SK-N-MC (cell line): ENCODE results near the gene NOXA1.

Experiments
- EZH2 ChIP-seq: fragments of 200-600 bp; sonication (generic); IDR thresholded peaks from one replicate; pipeline ENCODE4 v1.6.1; 2017; ENCODE audit warnings: antibody characterized with exemption
- POLR2AphosphoS5 ChIP-seq: IDR thresholded peaks from 2 replicates; pipeline ENCODE4 v1.6.1; 2012; ENCODE audit warnings: mild to moderate bottlenecking, low read depth, low read length, borderline replicate concordance

GRCh38 chr9:137454597-137455358 is 31.6 kb downstream of the NOXA1 start:
- TF ChIP-seq EZH2: no peak
- no peak for TF ChIP-seq POLR2AphosphoS5
